Loucy (cell line): Measurements from ENCODE around the gene PASK.

ENCODE experiments used
- CTCF ChIP-seq: fragments of 200-600 bp; sonication (generic); conservative IDR thresholded peaks from 2 replicates; pipeline ENCODE4 v1.5.1; 2014; ENCODE audit warnings: mild to moderate bottlenecking, antibody characterized with exemption, low read length
- EZH2phosphoT487 ChIP-seq: fragments of 200-600 bp; IDR thresholded peaks from 2 replicates; pipeline ENCODE4 v1.6.1; 2018; ENCODE audit warnings: antibody characterized with exemption, mild to moderate bottlenecking, moderate library complexity, borderline replicate concordance

GRCh38 chr2:241068942-241069810 lies 80.1 kb downstream of the PASK start:
- TF ChIP-seq CTCF, result no peak
- TF ChIP-seq EZH2phosphoT487, result no peak
